GM18858 (cell line): ENCODE measurements around the gene THBS2.

Source experiments
- ATAC-seq: cut with Tn5 transposase; IDR thresholded peaks from one replicate; pipeline ENCODE4 v1.9.1; 2021; ENCODE audit not compliant: unreplicated experiment

Gene THBS2

DNA sequence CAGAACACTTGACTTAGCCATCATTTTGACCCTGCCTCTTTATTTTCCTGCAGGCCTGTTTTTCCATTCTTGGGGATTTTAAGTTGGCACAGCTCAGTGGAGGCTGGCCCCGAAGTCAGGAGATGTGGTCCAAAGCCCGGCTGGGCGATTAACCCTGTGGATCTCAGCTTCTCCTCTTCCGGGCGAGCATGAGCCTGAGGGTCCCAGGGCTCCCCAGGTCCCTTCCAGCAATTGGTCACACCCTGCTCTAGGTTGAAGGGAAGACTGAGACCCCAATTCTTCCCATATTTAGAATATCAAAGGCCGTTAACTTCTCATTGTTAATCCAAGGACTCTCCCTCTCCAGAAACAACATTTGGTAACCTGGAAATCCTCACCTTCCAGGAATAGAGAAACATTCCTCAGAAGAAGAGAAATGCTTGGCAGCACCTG, 2.3 kb downstream of the THBS2 start:
- no peak for ATAC-seq

DNA sequence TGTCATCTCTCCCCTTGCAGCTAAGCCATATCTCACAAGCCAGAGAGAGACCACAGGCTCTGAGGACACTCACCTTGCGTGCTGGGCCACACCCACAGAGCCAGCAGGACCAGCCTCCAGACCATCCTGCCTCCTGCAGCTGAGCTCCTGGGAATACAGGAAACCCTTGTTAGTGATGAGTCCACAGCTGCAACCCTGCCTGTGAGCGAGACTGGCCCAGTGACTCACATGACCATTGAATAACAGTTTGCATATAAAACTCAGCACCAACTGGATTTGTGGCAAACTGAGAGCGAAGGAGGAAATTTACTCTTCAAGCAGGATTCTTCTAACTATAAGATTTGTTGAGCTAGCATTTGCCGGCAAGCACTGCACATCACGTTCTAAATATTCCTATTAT, 3.0 kb downstream of the THBS2 start:
- ATAC-seq = no peak

DNA sequence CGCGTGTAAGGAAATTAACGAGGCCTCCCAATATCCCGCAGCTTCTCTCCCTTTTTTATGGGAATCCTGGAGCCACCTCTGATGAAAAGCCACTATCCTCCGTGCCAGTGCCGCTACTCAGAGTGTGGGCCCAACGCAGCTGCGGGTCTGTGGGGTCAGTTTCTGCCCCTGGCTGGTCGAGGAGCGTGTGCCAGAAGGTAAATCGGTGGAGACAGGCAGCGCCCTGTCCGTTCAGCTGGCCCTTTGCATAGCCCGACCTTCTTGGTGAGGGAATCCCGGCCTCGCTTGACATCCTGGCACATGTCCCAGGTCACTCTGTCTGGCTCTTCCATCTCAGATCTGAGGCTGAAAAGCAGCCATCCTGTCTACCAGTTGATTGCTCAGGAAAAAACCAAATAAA, 4.6 kb downstream of the THBS2 start:
- ATAC-seq = no peak

DNA sequence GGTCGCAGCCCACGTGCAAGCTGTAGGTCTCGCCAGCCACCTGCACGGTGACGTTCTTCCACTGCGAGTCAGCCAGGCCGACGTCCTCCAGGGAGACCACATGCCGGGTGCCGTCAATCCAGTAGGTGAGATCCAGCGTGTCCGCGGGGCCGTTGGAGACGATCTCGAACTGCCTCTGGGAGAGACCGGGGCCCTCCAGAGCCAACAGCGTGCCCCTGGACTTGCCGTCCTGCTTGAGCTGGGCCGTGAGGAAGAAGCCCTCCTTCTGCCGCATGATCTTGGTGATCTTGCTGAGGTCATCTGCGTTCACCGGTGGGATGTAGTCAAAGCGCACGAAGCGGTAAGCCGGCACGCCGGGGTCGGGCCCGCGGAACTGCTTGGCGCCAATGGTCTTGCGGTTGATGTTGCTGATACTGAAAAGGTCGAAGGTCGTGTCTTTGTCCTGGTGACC, 5.1 kb downstream of the THBS2 start:
- no peak for ATAC-seq

DNA sequence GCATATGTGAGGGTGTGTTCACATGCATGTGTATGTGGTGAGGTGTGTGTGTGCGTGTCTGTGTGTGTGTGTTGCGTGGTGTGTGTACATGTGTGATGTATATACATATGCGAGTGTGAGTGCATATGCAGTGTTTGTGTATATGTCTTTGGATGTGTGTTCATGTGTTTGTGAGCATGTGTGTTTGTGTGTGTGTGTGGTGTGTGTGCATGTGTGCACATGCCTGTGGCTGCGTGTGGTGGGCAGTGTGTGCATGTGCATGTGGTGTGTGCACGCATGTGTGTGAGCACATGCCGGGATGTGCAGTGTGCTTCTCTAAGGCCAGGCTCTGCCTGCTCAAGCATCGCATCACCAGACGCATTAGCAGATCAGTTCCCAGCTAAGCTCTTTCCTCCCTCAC, 5.7 kb downstream of the THBS2 start:
- ATAC-seq = no peak

DNA sequence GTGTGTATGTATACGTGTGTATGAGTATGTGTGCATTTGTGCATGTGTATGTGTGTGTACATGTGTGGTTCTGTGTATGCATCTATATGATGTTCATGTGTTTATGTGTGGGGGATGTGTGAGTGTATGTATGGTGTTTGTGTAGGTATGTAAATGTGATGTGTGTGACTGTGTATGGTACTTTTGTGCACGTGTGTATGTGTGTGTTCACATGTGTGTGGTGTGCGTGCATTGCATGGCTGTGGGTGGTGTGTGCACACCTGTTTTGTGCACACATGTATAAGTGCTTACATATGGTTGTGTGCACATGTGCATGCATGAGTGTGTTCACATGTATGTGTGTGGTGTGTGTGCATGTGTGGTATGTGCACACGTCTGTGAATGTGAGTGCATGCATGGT, 6.2 kb downstream of the THBS2 start:
- ATAC-seq = no peak

DNA sequence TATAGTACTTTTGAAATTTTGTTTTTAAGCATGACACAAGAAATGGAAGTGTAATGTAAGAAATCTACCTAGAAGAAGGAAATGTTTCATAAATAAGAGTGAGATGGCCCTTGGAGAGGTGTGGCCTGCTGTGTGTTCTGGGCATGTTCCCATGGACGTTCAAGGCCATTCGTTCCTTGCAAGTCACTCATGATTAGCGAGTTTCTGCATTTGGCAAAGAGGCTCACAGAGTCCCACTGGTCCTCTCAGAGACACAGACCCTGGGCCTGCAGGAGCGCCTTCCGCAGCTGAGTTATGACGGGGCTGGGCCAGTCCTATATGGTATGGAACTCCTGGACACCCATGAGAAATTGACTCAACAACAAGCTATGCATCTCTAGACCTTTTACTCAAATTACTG, 7.2 kb downstream of the THBS2 start:
- ATAC-seq = no peak

DNA sequence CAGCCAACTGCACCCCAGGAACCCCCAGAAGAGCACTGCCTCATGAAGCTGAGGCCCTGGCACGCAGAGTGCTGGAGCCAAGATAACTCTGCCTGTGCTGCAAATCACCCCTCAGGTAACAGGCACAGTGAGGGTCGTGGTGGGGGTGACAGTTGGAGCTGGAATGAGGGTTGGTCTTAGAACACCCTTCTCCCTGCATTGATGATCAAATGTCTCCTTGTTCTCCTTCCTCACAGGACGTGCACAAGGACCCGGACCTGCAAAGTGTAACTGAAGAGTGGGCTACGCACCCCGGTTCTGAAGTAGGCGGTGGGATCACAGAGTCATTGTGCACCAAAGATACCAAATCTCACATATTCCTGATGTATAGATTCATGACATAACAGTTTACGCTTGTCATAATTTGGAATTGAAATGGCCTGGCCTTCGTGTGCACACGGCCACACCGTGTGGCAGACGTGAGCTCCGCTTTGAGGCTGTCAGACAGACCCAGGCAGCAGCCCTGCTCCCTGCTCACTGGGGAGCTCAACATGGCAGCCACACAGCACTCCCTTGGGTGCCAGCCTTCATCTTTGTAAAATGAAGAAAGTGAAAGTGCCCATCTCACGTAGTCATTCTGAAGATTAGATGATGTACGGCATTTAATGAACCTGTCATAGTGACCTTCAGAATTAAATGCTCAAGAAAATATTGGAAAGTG, 8.8 kb downstream of the THBS2 start:
- ATAC-seq = no peak

DNA sequence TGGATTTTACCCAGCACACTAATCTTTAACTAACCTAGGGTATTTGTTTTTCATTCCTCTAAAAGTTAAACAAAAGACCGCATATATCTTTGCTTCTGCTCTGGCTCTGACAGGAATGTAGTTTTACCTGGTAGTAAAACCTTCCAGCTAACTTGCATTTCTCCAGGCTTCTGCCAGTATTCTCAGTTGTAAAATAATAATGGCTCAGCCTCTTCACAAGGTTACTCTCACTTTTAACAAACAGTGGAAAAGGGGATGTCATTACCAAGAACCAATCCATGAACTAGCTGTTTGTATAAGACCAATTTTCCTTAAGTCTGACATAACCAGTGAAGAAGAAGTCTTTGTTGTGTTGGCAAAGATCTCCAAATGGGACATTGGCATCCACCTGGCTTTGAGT, 10.0 kb downstream of the THBS2 start:
- no peak for ATAC-seq

DNA sequence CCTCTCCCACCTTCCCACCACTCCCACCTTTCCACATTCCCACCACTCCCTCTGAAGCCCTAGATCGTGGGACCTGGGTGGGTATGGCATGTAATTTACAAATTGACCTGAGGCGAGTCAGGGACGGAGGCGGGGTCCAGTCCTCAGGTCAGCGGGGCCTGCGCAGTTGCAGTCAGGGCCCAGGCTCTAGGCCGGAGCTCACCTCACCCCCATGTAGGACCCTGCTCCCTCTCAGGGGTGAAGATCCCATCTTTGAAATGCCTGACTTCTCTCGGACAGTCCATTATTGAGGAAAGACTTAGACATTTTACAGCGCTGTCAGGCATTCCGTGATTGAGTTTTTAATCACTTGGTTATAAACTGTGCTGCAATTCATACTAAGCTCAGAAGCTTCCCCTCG, 10.5 kb downstream of the THBS2 start:
- no peak for ATAC-seq

DNA sequence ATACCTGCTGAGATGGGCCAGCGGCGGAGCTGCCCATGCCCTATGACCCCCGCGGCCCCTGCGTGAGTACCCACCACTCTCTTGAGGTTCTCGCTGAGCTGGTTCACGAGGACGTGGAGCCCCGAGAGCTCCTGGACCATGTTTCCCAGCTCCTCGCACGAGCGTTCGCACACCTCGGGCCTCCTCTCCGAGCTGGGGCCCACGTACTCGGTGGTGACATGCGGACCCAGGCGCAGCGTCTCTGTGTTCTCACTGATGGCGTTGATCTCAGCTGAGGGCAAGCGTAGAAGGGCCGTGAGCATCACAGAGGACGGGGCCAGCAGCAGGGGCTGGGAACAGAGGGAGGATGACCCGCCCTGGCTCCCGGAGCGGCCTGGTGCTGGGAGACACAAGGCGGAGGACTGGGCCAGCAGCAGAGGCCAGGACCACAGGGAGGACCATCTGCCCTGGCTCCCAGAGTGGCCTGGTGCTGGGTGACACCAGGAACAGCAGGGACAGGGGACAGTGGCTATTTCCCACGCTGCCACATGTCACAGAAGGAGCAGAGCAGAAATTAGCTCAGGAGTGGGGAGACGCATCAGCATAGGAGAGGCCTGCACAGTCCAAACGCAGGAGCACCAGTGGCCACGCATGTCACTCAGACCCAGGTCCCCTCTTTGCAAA, 11.8 kb downstream of the THBS2 start:
- ATAC-seq = no peak

DNA sequence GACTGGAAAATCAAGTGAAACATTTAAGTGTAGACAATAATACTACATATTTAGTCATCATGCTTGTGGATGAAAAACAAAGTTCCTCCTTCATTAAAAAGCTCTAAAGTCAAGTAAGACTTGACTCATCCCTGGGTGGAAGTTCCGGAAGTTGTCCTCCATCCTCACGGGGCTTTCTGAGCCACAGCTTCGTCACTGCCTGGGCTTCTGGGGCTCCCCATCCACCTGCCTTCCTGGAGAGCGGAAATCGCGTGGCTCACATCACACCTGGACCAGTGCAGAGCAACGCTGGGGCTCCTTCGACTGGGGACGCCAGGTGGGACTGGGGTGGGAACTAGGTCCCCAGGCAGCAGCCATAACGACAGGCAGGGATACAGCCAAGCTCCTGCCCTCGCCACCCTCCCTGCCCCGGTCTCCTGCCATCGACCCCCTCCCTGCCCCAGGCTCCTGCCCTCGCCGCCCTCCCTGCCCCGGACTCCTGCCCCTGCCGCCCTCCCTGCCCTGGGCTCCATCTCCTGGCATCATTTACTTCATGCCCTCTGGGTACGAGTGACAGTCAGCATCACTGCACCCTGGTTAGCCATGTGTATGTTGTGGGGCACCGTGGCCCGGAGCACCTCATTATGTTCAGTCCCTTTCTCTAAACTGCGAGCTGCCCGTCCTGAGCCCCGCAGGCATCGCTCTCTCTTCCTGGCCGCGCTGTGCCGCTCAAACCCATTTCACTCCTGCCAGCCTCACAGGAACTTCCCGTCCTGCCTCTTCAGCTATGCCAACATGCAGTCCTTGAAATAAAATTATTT, 12.9 kb downstream of the THBS2 start:
- ATAC-seq = no peak

DNA sequence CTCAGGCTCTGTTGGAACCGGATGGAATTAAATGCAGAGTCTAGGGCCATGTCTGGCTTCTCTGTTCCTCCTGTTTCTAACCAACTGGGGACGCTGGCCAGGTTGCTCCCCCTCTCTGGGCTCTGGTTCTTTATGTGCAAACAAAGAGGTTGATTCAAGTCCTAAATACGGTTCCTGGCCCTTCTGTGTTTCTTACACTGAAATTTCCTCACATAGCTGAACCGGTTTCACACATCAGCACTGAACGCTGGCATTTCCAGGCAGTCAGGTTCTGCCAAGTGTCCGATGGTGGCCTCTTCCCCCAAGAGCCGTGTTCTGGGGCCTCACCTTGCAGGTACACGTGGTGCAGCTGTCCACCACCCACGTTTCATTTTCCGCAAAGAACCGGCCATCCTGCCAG, 13.5 kb downstream of the THBS2 start:
- no peak for ATAC-seq

DNA sequence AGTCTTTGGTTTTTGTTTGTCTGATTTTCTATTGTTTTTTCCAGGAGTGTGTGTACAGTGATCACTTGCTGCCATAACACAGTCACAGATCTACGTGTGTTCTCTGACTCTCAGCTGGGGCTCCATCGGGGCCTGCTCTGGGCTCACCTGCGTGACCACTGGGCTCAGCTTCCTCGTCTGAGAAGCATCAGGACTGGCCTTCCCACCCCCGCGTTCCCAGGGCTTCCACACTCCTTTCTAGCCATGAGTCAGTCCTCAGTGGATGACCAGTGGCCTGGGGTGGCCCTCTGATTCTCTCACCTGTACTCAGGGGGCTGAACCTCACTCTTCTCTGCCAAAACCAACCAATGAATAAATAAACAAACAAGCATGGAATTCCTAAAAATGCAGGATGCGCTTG, 14.5 kb downstream of the THBS2 start:
- ATAC-seq = no peak

DNA sequence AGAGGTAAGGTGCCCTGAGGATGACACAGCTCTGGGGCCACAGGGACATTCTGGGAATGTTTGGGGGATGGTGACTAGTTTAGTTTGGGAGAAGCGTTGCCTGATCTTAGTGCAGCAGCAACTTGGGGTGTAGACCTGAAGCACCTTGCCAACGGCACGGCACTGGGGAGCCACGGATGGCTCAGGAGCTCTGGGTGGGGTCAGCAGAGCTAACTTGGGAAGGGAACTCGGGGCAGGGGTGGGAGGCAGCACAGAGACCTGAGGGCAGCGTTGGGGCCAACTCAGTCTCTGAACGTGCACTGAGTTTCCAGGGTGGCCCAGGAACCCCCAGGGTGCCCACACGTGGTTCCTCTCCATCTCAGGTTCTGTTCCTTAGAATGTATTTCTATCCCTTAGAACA, 14.9 kb downstream of the THBS2 start:
- ATAC-seq = no peak

DNA sequence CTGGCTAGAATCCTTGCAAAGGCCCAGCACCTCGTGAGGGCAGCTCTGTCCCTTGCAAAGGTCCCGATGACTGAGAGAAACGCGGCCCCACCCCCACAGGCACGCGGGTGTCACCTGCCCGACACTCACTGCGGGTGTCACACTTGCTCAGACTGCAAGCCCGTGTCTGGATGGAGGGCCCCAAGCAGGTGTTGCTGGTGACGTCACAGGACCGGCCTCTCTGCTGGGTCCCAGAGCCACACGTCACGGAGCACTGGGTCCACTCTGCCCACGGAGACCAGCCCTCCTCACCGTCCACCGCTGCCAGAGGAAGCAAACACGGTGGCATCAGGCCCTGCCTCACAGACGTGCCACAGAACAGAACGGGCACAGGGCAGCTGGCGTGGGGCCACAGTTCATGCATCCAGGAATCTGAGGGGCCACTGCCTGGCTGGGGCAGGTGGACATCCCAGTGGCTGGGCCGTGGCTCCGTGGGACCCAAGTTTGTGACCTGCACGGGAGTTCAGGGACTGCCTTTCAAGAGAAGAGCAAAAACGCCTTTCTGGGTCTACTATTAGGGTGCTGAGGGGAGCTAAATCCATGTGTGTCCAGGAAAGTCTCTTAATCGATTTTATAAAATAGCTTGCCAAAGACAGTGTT, 16.0 kb downstream of the THBS2 start:
- no peak for ATAC-seq

DNA sequence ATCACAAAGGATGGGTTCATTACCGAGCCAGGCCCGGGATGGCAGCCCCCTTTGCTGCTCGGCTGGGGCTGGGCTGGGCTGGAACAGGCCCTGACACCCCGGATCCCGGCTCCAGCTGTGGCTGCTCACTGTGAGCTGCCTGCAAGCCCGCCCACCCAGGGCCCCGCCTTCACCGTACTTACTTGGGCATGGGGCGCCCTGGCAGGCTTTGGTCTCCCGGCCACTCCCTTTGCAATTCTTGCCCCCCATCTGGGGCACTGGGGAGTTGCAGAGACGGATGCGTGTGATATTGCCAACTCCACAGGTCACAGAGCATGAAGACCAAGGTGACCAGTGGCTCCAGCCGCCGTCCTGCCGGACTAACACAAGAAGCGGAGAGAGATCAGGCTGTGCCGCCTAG, 16.7 kb downstream of the THBS2 start:
- no peak for ATAC-seq

DNA sequence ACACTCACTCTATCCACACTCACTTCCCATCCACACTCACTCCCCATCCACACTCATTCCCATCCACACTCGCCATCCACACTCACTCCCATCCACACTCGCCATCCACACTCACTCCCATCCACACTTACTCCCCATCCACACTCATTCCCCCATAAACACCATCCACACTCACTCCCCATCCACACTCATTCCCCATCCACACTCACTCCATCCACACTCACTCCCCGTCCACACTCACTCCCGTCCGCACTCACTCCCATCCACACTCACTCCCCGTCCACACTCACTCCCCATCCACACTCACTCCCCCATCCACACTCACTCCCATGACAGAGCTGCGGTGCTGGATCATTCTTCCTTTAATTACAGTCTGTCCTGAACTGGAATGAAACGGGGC, 17.1 kb downstream of the THBS2 start:
- ATAC-seq = no peak

DNA sequence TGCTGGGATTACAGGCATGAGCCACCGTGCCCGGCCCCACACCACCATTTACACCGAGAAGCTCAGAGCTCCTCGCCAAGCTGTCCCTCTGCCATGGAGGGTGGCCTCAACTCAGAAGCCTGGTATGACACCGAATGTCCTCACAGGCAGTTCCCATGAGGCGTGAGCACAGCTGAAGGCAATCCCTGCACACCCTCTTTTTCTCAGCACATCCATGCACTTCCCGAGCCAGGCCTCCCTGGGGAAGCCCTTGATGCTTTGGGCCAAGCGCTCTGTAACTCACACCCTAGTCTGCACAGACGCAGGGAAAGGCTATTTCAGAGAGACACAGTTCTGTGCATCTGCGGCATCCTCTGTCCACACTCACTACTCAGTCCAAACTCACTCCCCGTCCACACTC, 18.4 kb downstream of the THBS2 start:
- no peak for ATAC-seq

DNA sequence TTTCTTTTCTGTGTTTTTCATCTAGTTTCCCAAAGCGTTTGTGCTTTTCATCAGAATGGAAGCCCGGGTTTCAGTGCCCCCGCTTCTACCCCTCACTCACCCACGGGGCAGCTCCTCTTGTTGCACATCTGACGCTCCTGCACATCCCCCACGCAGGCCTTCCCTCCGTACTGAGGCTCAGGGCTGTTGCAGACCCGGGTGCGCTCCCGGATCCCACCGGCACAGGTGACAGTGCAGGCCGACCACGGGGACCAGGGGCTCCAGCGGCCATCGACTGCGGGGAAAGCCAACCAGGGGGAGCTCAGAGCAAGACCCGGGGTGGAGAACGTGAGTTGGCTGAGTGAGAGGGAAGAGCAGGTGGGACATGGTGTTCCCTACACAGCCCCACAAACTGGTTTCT, 19.0 kb downstream of the THBS2 start:
- no peak for ATAC-seq

DNA sequence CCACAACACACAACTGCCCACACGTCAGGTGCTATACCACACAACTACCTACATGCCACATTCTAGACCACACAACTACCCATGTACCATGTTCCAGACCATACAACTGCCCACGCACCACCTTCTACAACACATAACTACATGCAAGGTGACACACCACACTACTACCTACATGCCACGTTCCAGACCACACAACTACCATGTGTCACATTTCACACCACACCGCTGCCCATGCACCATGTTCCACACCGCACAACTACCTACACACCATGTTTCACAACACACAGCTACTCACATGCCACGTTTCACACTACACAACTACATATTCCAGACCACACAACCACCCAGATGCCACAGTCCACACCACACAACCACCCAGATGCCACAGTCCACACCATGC, 19.8 kb downstream of the THBS2 start:
- ATAC-seq = no peak

DNA sequence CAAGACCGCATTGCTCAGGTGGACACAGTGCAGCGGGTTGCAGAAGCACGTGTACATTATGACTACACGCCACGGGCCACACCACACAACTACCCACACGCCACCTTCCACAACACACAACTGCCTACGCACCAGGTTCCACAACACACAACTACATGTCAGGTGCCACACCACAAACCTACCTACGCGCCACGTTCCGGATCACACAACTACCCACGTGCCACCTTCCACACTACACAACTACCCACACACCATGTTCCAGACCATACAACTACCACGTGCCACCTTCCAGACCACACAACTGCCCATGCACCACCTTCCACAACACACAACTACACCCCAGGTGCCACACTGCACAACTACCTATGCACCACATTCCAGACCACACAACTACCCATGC, 20.5 kb downstream of the THBS2 start:
- ATAC-seq = no peak
